Left colon (tissue), 2 donors: ENCODE results near the gene SESTD1. TPM values are rescaled to one million over a fixed set of nuclear protein-coding genes. Genes with fewer than 3 reads are reported as not detected.
A peak's percentile ranks its signal among the peaks of the same experiment; 100 is the strongest.
"Not testable (repeated sequence)": the region's sequence is repeated elsewhere in the genome, so short reads cannot be mapped to it uniquely, and the experiment has no call there.

ENCODE experiments used
- ATAC-seq: fragments of 200-7000 bp; cut with Tn5 transposase; one replicate; pipeline ENCODE4 v1.9.1; 2020; ENCODE audit warnings: mild to moderate bottlenecking, moderate library complexity
- DNase-seq, 2 donors: peaks; one replicate each; pipeline ENCODE4 v3.0.0-alpha.2; 2020
- intact Hi-C, 2 donors: fragments of 100-400 bp; cut with DNase I in 1 of 2; cut with micrococcal nuclease in 1 of 2; formaldehyde crosslinking; loops; one replicate each; pipeline versions ENCODE4 v1.11.2 to v1.14.0; 2022; cut with DNase I, micrococcal nuclease
- total RNA-seq, 2 donors: library from RNA; stranded (reverse); fragmentation: NEBNext Ultra II Directional; extraction: Animal tissue kit (Norgen Biotek cat#: 25700); gene quantifications; one replicate each; pipeline ENCODE4 v1.2.1, GENCODE V29; 2021
- donor health status: DM: no; HTN: no; CAD: no.
- donor health status: DM: yes; HTN: yes; CAD: no.

The SESTD1 gene
- total RNA-seq, 2 donors from 2014 or later = 35.9 to 47.5 TPM

GRCh38 chr2:179139506-179139905, 125.1 kb downstream of the SESTD1 start:
- intact Hi-C loops = no loop called here
- DNase-seq (no peak), ATAC-seq (no peak)

- DNase-seq (no peak), ATAC-seq (no peak)
- intact Hi-C loops = no loop called here
Measured at GRCh38 chr2:179137200-179137759, 127.4 kb downstream of the SESTD1 start.

DNA sequence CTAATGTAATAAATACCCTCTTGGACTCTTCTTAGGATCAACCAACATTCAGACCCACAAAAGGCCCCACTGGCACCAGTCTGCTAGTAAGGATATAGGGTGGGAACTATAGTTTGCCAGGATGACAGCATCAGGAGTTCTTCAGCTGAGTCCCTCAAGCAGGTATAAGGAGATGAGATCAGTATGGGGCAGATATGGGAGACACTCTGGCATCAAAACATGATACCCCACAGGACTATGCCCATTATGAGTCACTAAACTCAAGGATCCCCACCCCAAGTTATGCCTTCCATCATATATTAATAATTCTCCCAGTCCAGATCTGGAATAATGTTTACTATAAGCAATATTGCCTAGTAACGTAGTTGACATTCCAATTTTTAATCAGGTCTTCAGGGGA, 131.6 kb downstream of the SESTD1 start:
- DNase-seq (no peak), ATAC-seq (no peak)
- intact Hi-C loops = no loop called here

DNA sequence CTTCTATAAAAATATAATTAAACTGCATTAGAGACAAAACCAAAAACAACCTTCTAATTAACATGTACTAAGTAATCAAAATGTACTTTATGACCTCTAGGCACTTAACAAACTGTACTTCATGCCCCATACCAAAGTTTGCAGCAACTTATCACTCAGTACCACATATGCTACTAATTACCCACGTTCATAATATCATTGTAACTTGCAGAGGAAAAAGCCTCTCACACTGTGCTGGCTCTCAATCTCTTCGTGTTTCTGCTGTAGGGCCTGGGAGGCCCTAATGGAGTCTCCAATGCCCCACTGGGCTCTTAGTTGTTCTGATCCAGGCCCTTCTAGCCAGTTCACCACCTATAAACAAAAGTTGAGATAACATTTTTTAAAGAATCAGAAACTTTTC, 132.6 kb downstream of the SESTD1 start:
- intact Hi-C loops = no loop called here
- DNase-seq = no peak
- no peak for ATAC-seq

- no peak for DNase-seq
Measured at GRCh38 chr2:179130560-179130959, 134.1 kb downstream of the SESTD1 start.

GRCh38 chr2:179129574-179130238, 134.9 kb downstream of the SESTD1 start:
- intact Hi-C loops = no loop called here
- DNase-seq = no peak
- no peak for ATAC-seq

More at GRCh38 chr2:179130560-179130959, 134.1 kb downstream of the SESTD1 start:
- intact Hi-C loops = no loop called here
- ATAC-seq = no peak

GRCh38 chr2:179125404-179125803, 139.2 kb downstream of the SESTD1 start:
- no peak for ATAC-seq
- intact Hi-C loops = no loop called here
- no peak for DNase-seq

DNA sequence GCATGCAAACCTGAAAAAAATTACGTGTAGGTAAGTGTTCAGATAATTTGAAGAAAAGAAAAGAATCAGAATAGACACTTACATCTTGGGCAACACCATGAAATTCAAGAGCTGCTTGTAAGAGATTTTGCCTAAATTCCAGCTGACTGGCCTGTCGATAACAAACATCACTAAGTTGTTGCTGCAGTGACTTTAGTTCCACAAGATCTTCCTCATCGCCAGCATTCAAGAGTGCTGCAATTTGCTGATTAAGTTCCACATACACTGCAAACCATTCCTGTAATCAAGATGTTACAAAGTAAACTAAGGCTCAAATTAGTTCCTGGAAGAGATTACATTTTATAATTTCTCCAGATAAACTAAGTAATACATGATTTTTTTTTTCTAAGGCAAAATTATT, 140.3 kb downstream of the SESTD1 start:
- intact Hi-C loops = no loop called here
- ATAC-seq (no peak), DNase-seq (no peak)

DNA sequence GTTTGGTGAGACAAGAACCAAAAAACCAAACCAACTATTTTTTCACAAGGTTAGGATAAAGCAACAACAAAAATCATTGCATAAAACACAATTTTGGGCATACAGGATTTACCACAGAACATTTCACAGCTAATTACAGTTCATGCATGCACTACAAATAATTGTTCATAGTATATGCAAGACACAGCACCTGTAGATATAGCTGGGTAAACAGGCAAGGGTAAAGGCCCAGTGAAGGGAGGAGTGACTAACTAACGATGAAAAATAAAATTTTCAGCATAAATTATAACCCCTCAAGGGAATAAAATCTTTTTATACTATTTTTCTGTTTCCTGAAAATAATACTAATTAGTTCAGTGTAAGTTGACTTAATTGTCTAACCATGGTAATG, 141.4 kb downstream of the SESTD1 start:
- intact Hi-C loops = no loop called here
- ATAC-seq (no peak), DNase-seq (no peak)

GRCh38 chr2:179107737-179108136, 156.9 kb downstream of the SESTD1 start:
- intact Hi-C loops = no loop called here
- peak in 1 of 2 donors; percentile 32 for DNase-seq
- ATAC-seq = peak; percentile 96

DNA sequence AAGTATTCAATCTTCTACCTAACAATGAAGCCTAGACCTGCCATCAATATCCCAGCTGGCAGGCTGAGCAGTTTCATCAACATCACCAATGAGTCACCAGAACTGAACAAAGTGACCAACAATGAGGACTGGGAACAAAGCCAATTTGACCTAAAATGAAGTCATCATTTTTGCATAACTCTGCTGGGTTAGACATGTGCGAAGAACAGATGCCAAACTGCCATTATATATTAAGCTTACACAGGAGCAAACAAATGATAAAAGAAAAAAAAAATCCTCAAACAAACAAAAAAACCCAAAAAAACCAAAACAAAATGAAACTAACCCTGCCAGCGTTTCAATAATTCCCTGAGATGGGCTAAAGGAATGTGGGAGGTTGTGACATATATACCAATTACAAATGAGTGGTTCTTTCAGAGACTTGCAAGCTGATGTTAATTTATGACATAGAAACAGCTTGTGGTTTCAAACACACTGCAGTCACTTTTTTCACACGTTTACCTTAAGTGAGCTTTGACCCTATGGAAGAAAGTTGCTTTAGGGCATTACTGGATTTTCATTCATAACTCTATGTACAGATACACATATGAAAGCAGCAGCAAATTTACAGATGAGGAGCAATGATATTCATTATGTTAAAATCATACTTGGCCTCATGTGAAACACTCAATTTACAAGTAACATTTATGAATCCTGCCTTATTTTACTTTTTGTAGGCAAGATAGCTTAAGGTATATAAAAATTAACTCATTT, 157.8 kb downstream of the SESTD1 start:
- DNase-seq (peak in 1 of 2 donors; percentile 29), ATAC-seq (peak; percentile 60)
- intact Hi-C loops = no loop called here

- DNase-seq = no peak
- intact Hi-C loops = no loop called here
- ATAC-seq = no peak
Measured at GRCh38 chr2:179106342-179106675, 158.3 kb downstream of the SESTD1 start.

DNA sequence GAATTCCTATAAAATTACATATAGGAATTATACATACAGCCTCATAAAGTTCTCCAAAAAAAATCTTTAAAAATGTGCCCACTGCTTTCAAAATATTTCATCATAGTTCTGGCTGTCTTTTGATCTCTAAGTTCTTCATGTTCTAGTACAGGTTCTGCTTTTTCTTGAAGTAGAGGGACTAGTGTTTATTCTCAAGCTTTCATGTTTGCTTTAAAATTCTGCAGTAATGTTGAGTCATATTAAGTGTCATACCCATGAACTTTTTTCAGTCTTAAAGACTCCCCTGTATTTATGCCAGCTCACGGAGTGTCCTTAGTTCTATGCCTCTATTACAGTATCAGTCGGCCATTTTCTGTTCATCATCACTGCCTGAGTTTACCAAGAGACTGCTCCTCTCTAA, 159.9 kb downstream of the SESTD1 start:
- intact Hi-C loops = no loop called here
- ATAC-seq (no peak), DNase-seq (no peak)

DNA sequence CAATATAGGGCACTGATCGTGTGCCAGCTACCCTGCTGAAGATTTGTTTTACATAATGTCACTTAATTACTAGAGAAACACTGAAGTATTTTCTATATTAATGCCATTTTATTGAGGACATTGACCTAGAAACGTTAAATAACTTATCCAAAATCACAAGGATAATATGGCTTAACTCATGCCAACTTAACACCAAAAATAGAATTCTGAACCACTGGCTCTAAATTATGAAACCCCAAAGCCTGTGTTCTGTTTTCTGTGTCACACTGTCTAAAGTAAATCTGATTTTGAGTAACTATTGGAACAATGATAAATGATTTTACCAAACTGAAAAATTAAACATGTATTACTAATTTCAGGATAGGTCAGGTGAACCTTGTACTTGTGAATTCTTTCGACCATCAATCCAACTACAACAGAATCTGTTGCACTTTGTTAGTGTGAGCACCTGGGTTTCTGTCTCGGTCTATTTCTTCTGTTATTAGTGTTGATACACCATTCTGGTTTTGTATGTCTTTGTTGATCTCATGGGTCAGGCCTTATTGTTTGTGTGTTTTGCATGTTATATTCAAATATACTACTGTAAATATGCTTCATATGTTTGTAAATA, 166.4 kb downstream of the SESTD1 start:
- ATAC-seq (no peak), DNase-seq (no peak)
- intact Hi-C loops = no loop called here

DNA sequence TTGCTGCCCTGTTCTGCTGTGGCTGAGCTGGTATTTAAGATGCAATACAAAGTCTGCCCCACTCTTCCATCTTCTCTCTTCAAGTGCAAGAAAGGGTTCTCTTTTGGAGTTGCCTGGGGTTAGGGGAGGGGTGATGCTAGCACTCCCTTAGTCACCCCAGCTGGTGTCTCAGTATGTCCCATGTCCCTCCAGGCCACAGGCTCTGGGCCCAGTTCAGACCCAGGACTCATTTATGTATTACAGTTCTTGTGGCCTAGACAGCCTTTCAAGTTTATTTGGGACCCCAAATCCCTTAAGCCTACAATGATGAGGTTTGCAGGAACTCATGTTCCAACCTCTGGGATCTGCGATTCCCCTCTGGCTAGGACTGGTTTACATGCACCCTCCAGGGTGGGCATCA, 167.5 kb downstream of the SESTD1 start:
- DNase-seq (no peak), ATAC-seq (no peak)
- intact Hi-C loops = no loop called here

DNA sequence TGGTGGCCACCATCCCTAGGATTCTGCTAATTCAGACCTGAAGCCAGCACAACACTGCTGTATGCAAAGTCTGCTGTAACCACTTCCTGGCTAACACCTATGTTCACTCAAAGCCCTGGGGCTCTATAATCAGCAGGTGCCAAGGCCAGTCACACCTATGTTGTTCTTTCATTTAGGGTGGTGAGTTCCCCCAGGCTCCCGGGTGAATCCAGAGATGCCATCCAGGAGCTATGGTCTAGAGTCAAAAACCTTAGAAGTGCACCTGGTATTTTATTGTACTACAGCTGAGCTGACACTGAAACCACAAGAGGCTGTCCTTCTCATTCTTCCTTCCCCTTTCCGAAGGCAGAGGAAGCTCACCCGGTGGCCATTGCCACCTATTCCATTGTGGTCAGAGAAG, 168.5 kb downstream of the SESTD1 start:
- no peak for DNase-seq
- intact Hi-C loops = no loop called here
- peak; percentile 53 for ATAC-seq

GRCh38 chr2:179092912-179093311, 171.7 kb downstream of the SESTD1 start:
- intact Hi-C loops, DNase-seq, ATAC-seq: not testable (repeated sequence)

DNA sequence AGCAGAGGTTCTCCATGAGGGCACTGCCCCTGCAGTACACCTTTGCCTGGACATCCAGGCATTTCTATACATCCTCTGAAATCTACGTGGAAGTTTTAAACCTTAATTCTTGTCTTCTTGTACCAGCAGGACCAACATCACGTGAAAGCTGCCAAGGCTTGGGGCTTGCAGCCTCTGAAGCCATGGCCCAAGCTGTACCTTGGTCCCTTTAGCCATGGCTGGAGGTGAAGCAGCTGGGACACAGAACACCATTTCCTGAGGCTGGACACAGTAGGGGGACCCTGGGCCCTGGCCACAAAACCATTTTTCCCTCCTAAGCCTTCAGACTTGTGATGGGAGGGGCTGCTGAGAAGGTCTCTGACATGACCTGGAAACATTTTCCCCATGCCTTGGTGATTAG, 181.9 kb downstream of the SESTD1 start:
- intact Hi-C loops = no loop called here
- ATAC-seq = no peak

DNA sequence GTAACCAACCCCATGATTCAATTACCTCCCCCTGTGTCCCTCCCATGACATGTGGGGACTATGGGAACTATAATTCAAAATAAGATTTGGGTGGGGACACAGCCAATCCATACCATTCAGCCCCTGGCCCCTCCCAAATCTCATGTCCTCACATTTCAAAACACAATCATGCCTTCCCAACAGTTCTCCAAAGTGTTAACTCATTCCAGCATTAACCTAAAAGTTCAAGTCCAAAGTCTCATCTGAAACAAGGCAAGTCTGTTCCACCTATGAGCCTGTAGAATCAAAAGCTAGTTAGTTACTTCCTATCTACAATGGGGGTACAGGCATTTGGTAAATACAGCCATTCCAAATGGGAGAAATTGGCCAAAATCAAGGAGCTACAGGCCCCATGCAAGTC, 182.7 kb downstream of the SESTD1 start:
- no peak for DNase-seq
- no peak for ATAC-seq
- intact Hi-C loops = no loop called here

More for the DNA sequence above, 181.9 kb downstream of the SESTD1 start:
- no peak for DNase-seq

DNA sequence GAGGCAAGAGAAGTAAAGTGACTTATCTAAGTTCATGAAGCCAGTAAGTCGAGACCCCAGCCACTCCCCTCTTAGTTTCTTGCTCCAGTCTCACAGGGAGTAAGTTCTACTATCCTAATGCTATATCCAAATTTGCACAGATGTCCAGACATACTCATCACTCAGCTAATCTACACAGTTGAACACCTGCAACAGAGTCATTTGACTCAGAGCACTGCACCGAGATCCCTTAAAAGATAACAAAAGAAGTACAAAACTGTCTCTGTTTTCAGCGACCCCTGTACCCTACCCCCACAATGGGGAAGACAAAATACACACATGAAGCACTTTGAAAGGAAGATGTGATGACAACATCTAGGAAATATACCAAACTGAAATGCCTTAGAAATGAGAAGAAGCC, 192.1 kb downstream of the SESTD1 start:
- no peak for ATAC-seq
- DNase-seq = no peak
- intact Hi-C loops = no loop called here
